ENCODE measurements around the gene OTOL1.

GRCh38 chr3:161545824-161546223 is 49.2 kb downstream of the OTOL1 start:
- TF ChIP-seq CTCF (IDR thresholded peaks at IDR 0.05) (no peak), EZH2 (IDR thresholded peaks at IDR 0.05) (no peak), EZH2phosphoT487 (IDR thresholded peaks at IDR 0.05) (no peak)

Measured in neural progenitor cell (in vitro differentiated cells).